H9 (cell line): ENCODE data around the gene CEMIP. TPM values are rescaled to one million over a fixed set of nuclear protein-coding genes. Genes with fewer than 3 reads are reported as not detected.

Experiments used
- DNase-seq: peaks from one replicate; pipeline ENCODE4 v3.0.0-alpha.2; 2017
- H2AFZ ChIP-seq: one replicate; pipeline ENCODE4 v1.6.1; 2013; ENCODE audit warnings: mild to moderate bottlenecking, low read length, control low read depth, moderate library complexity
- H2AK5ac ChIP-seq: 2 replicates; pipeline ENCODE4 v1.6.1; 2013; ENCODE audit warnings: low read length, control low read depth, mixed read lengths; ENCODE audit not compliant: insufficient read length
- H2BK120ac ChIP-seq: one replicate; pipeline ENCODE4 v1.6.1; 2013; ENCODE audit warnings: low read depth, mild to moderate bottlenecking, low read length, control low read depth, inconsistent platforms; ENCODE audit not compliant: poor library complexity, severe bottlenecking
- H2BK12ac ChIP-seq: 2 replicates; pipeline ENCODE4 v1.6.1; 2013; ENCODE audit warnings: low read length, control low read depth, mixed read lengths, low read depth; ENCODE audit not compliant: insufficient read length
- H2BK15ac ChIP-seq: 2 replicates; pipeline ENCODE4 v1.6.1; 2013; ENCODE audit warnings: low read depth, low read length, control low read depth
- H2BK20ac ChIP-seq: one replicate; pipeline ENCODE4 v1.6.1; 2013; ENCODE audit warnings: low read depth, mild to moderate bottlenecking, low read length, control low read depth, inconsistent platforms; ENCODE audit not compliant: poor library complexity, severe bottlenecking
- H2BK5ac ChIP-seq: 2 replicates; pipeline ENCODE4 v1.6.1; 2013; ENCODE audit warnings: low read length, control low read depth, mixed read lengths; ENCODE audit not compliant: insufficient read length
- H3K14ac ChIP-seq: 2 replicates; pipeline ENCODE4 v1.6.1; 2013; ENCODE audit warnings: low read length, control low read depth; ENCODE audit not compliant: insufficient read depth
- H3K18ac ChIP-seq: 2 replicates; pipeline ENCODE4 v1.6.1; 2013; ENCODE audit warnings: low read depth, mild to moderate bottlenecking, mixed read lengths, low read length, control low read depth; ENCODE audit not compliant: insufficient read length
- H3K23ac ChIP-seq: 2 replicates; pipeline ENCODE4 v1.6.1; 2013; ENCODE audit warnings: low read length, control low read depth, mixed read lengths, low read depth; ENCODE audit not compliant: insufficient read length
- H3K23me2 ChIP-seq: 2 replicates; pipeline ENCODE4 v1.6.1; 2013; ENCODE audit warnings: low read depth, mild to moderate bottlenecking, mixed read lengths, low read length, control low read depth; ENCODE audit not compliant: insufficient read length, poor library complexity, severe bottlenecking
- H3K27ac ChIP-seq: 2 replicates; pipeline ENCODE4 v1.5.1; 2013; ENCODE audit warnings: low read length, control low read depth, mixed read lengths, low read depth; ENCODE audit not compliant: insufficient read length
- H3K27me3 ChIP-seq: 2 replicates; pipeline ENCODE4 v1.6.1; 2013; ENCODE audit warnings: low read length, control low read depth, inconsistent platforms; ENCODE audit not compliant: insufficient read depth
- H3K4ac ChIP-seq: 2 replicates; pipeline ENCODE4 v1.6.1; 2013; ENCODE audit warnings: low read depth, mild to moderate bottlenecking, control low read depth, inconsistent platforms, low read length, moderate library complexity
- H3K4me1 ChIP-seq: 2 replicates; pipeline ENCODE4 v1.6.1; 2013; ENCODE audit warnings: low read length, control low read depth, inconsistent platforms; ENCODE audit not compliant: insufficient read depth
- H3K4me2 ChIP-seq: 2 replicates; pipeline ENCODE4 v1.6.1; 2013; ENCODE audit warnings: low read length, control low read depth, mixed read lengths; ENCODE audit not compliant: insufficient read length, insufficient read depth
- H3K56ac ChIP-seq: 2 replicates; pipeline ENCODE4 v1.6.1; 2013; ENCODE audit warnings: low read depth, mild to moderate bottlenecking, mixed read lengths, low read length, control low read depth; ENCODE audit not compliant: insufficient read length
- H3K79me1 ChIP-seq: 2 replicates; pipeline ENCODE4 v1.6.1; 2013; ENCODE audit warnings: low read depth, mild to moderate bottlenecking, moderate library complexity, low read length, control low read depth, inconsistent platforms; ENCODE audit not compliant: insufficient read depth, poor library complexity, severe bottlenecking
- H3K79me2 ChIP-seq: 2 replicates; pipeline ENCODE4 v1.6.1; 2013; ENCODE audit warnings: low read length, control low read depth, inconsistent platforms; ENCODE audit not compliant: insufficient read depth
- H3K9ac ChIP-seq: 2 replicates; pipeline ENCODE4 v1.6.1; 2013; ENCODE audit warnings: low read length, control low read depth, mixed read lengths; ENCODE audit not compliant: insufficient read length; ENCODE audit errors: extremely low read depth
- H3K9me3 ChIP-seq: one replicate; pipeline ENCODE4 v1.6.1; 2013; ENCODE audit warnings: low read depth, low read length, inconsistent platforms; ENCODE audit not compliant: control insufficient read depth
- H3T11ph ChIP-seq: one replicate; pipeline ENCODE4 v1.6.1; 2013; ENCODE audit warnings: mild to moderate bottlenecking, low read length, control low read depth, inconsistent platforms
- H4K20me1 ChIP-seq: one replicate; pipeline ENCODE4 v1.6.1; 2013; ENCODE audit not compliant: control insufficient read depth, insufficient read length, insufficient read depth
- H4K5ac ChIP-seq: 2 replicates; pipeline ENCODE4 v1.6.1; 2013; ENCODE audit warnings: low read depth, mild to moderate bottlenecking, mixed read lengths, low read length, control low read depth; ENCODE audit not compliant: insufficient read length
- H4K8ac ChIP-seq: replicated peaks from 2 replicates; pipeline ENCODE4 v1.6.1; 2013; ENCODE audit warnings: low read length, control low read depth, mixed read lengths, low read depth; ENCODE audit not compliant: insufficient read length
- H4K91ac ChIP-seq: 2 replicates; pipeline ENCODE4 v1.6.1; 2013; ENCODE audit warnings: low read depth, mild to moderate bottlenecking, moderate library complexity, mixed read lengths, low read length, control low read depth; ENCODE audit not compliant: insufficient read length
- H3K27ac Mint-ChIP-seq, 3 experiments: 2 replicates in 2 of 3; 3 replicates in 1 of 3; pipeline ENCODE4 v1.8.0; 2020 to 2021; ENCODE audit warnings: mixed read lengths in 3 of 3, mild to moderate bottlenecking in 1 of 3, moderate library complexity in 1 of 3
- H3K27me3 Mint-ChIP-seq: 2 replicates; pipeline ENCODE4 v1.8.0; 2021; ENCODE audit warnings: low read depth, mild to moderate bottlenecking, moderate library complexity, mixed read lengths
- H3K36me3 Mint-ChIP-seq, 3 experiments: 2 replicates in 2 of 3; 3 replicates in 1 of 3; pipeline ENCODE4 v1.8.0; 2020 to 2021; ENCODE audit warnings: low read depth in 3 of 3, mixed read lengths in 3 of 3; ENCODE audit not compliant: insufficient read depth in 1 of 3
- H3K4me1 Mint-ChIP-seq, 2 experiments: 2 replicates each; pipeline ENCODE4 v1.8.0; 2020; ENCODE audit warnings: mixed read lengths in 2 of 2
- H3K4me3 Mint-ChIP-seq, 2 experiments: 2 replicates in 1 of 2; 3 replicates in 1 of 2; pipeline ENCODE4 v1.8.0; 2020 to 2021; ENCODE audit warnings: mild to moderate bottlenecking in 2 of 2, mixed read lengths in 2 of 2, moderate library complexity in 1 of 2
- H3K9me3 Mint-ChIP-seq, 2 experiments: 2 replicates in 1 of 2; 3 replicates in 1 of 2; pipeline ENCODE4 v1.8.0; 2020; ENCODE audit warnings: mild to moderate bottlenecking in 2 of 2, mixed read lengths in 2 of 2, moderate library complexity in 1 of 2
- WGBS: extraction: QIAGEN DNeasy Blood & Tissue Kit; methylation state at CpG from one replicate; pipeline ENCODE4 v1.1.7; 2013; ENCODE audit warnings: missing lambda C conversion rate, low lambda C conversion rate, mixed read lengths; ENCODE audit not compliant: insufficient read length; ENCODE audit errors: extremely low coverage; 5-methylcytosine and 5-hydroxymethylcytosine counted together
- total RNA-seq: library from RNA; stranded (reverse); gene quantifications from 2 replicates; pipeline ENCODE4 v1.2.1, GENCODE V29; 2021
- TF ChIP-seq, protein P1 (sequence below): fragments of 200-600 bp; sonication (generic); conservative IDR thresholded peaks from 3 replicates; pipeline ENCODE4 v1.8.0; 2021; ENCODE audit warnings: antibody characterized with exemption, mild to moderate bottlenecking

The CEMIP gene
- total RNA-seq, 1 experiment from 2014 or later: 0.09 TPM

DNA sequence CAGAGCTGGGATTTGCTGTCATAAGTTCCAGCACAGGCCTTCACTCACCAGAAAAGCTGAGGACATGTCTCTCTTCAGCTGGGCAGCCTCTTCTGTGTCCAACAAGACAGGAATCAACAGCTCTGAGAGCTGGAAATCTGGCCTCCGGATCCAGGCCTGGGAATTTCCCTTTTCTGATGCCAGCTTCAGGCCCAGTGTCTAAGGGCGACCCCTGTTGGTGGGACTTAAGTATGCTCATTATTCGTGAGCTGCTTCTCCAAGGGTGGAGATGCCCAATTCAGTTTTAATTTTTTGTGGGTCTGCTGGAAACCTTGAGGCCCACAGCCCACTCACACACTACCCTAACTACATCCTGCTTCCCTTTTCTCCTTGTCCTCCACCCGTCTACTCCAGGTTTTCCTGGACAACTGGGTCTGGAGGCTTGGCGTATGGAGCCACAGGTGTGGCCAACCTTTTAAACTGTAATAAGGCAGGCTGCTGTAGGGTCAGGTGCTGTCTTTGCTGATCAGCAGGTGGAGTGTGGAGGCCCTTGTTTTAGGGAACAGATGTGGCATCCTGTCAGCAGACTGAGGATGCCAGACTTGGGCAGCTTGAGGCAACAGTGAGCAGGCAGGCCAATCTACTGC is 2.6 kb upstream of the CEMIP start:
- H2AFZ ChIP-seq: no peak overlapping the region
- H2BK12ac ChIP-seq: no peak overlapping the region
- no peak overlapping the region for H4K91ac ChIP-seq
- no peaks in the 10 kb centered on the region for H3K4me1 ChIP-seq
- H3K56ac ChIP-seq: no peak overlapping the region
- TF ChIP-seq, protein P1, sequence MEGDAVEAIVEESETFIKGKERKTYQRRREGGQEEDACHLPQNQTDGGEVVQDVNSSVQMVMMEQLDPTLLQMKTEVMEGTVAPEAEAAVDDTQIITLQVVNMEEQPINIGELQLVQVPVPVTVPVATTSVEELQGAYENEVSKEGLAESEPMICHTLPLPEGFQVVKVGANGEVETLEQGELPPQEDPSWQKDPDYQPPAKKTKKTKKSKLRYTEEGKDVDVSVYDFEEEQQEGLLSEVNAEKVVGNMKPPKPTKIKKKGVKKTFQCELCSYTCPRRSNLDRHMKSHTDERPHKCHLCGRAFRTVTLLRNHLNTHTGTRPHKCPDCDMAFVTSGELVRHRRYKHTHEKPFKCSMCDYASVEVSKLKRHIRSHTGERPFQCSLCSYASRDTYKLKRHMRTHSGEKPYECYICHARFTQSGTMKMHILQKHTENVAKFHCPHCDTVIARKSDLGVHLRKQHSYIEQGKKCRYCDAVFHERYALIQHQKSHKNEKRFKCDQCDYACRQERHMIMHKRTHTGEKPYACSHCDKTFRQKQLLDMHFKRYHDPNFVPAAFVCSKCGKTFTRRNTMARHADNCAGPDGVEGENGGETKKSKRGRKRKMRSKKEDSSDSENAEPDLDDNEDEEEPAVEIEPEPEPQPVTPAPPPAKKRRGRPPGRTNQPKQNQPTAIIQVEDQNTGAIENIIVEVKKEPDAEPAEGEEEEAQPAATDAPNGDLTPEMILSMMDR: peak; percentile 91
- H3K9me3 Mint-ChIP-seq: no peaks in the 10 kb centered on the region
- H3K23ac ChIP-seq: no peak overlapping the region
- H3K27ac ChIP-seq: no peak overlapping the region
- no peak overlapping the region for H3K27ac Mint-ChIP-seq
- no peak overlapping the region for H3K4ac ChIP-seq
- H3K27me3 Mint-ChIP-seq: peaks cover 49% of the 10 kb centered on the region
- H2BK20ac ChIP-seq: no peak overlapping the region
- WGBS: no CpG with 5 or more reads among the region's 5 CpGs
- peak; percentile 68 for DNase-seq
- no peak overlapping the region for H2BK5ac ChIP-seq
- H3K9me3 ChIP-seq: no peaks in the 10 kb centered on the region
- H4K20me1 ChIP-seq: no peaks in the 10 kb centered on the region
- H4K8ac ChIP-seq: no peak overlapping the region
- H2BK120ac ChIP-seq: no peak overlapping the region
- H3K4me3 Mint-ChIP-seq: no peak overlapping the region
- H3K27me3 ChIP-seq: peaks cover 8% of the 10 kb centered on the region; the same call in 1 of the 2 replicates
- H3T11ph ChIP-seq: no peak overlapping the region
- H3K18ac ChIP-seq: no peak overlapping the region
- H3K4me2 ChIP-seq: no peak overlapping the region
- no peak overlapping the region for H2AK5ac ChIP-seq
- no peak overlapping the region for H4K5ac ChIP-seq
- H3K9ac ChIP-seq: no peak overlapping the region
- no peaks in the 10 kb centered on the region for H3K79me1 ChIP-seq
- no peak overlapping the region for H2BK15ac ChIP-seq
- H3K4me1 Mint-ChIP-seq: peaks cover 12% of the 10 kb centered on the region in 2 experiments
- H3K79me2 ChIP-seq: no peaks in the 10 kb centered on the region
- H3K36me3 Mint-ChIP-seq: no peaks in the 10 kb centered on the region
- peaks cover 18% of the 10 kb centered on the region for H3K23me2 ChIP-seq
- H3K14ac ChIP-seq: no peak overlapping the region
